IMR-90 (cell line): ENCODE measurements around the gene RAPGEF3. TPM values are rescaled to one million over a fixed set of nuclear protein-coding genes. Genes with fewer than 3 reads are reported as not detected.

Source experiments
- ATAC-seq: fragments of 200-7000 bp; cut with Tn5 transposase; 2 replicates; pipeline ENCODE4 v1.9.1; 2020; ENCODE audit warnings: low read depth, mild to moderate bottlenecking, moderate library complexity
- BruUV-seq: library from RNA; stranded (reverse); fragments of 400-500 nt; replicated peaks from 2 replicates; lab custom pipeline; 2021; lab: Mats Ljungman, UMichigan
- CTCF ChIA-PET: fragments of 300-600 bp; formaldehyde crosslinking; extraction: SDS; loops from one replicate; lab custom pipeline; 2021; ENCODE audit warnings: antibody characterized with exemption; lab: Yijun Ruan, JAX
- POLR2A ChIA-PET: fragments of 300-600 bp; sonication (Branson Sonifier 250); formaldehyde crosslinking; loops from one replicate; lab custom pipeline; 2022; ENCODE audit warnings: antibody characterized with exemption; ENCODE audit not compliant: unreplicated experiment; lab: Charles Lee
- DNase-seq: peaks from one replicate; pipeline ENCODE4 v3.0.0; 2013
- H2AFZ ChIP-seq: replicated peaks from 2 replicates; pipeline ENCODE3; 2013; ENCODE audit warnings: low read length, mild to moderate bottlenecking; ENCODE audit not compliant: poor library complexity
- H2AK5ac ChIP-seq: 2 replicates; pipeline ENCODE4 v1.6.1; 2013; ENCODE audit warnings: low read depth, low read length, inconsistent platforms
- H2AK9ac ChIP-seq: replicated peaks from 2 replicates; pipeline ENCODE3; 2013; ENCODE audit warnings: mild to moderate bottlenecking, low read depth, low read length, moderate library complexity; ENCODE audit not compliant: poor library complexity
- H2BK120ac ChIP-seq: 2 replicates; pipeline ENCODE4 v1.6.1; 2013; ENCODE audit warnings: low read depth, low read length, inconsistent platforms
- H2BK15ac ChIP-seq: 3 replicates; pipeline ENCODE4 v1.6.1; 2013; ENCODE audit warnings: low read depth, low read length, inconsistent platforms
- H2BK20ac ChIP-seq: 2 replicates; pipeline ENCODE4 v1.6.1; 2013; ENCODE audit warnings: low read depth, mild to moderate bottlenecking, inconsistent platforms, low read length, moderate library complexity
- H2BK5ac ChIP-seq: 2 replicates; pipeline ENCODE4 v1.6.1; 2013; ENCODE audit warnings: mild to moderate bottlenecking, low read depth, low read length, inconsistent platforms; ENCODE audit not compliant: poor library complexity, severe bottlenecking
- H3K14ac ChIP-seq: replicated peaks from 2 replicates; pipeline ENCODE4 v1.6.1; 2013; ENCODE audit warnings: low read depth, low read length, inconsistent platforms
- H3K18ac ChIP-seq: 2 replicates; pipeline ENCODE4 v1.6.1; 2013; ENCODE audit warnings: low read depth, low read length, control low read depth
- H3K23ac ChIP-seq: 2 replicates; pipeline ENCODE4 v1.6.1; 2013; ENCODE audit warnings: low read depth, low read length, inconsistent platforms
- H3K27ac ChIP-seq: 2 replicates; pipeline ENCODE4 v1.5.1; 2013; ENCODE audit warnings: mild to moderate bottlenecking, control low read depth, low read length; ENCODE audit not compliant: insufficient read depth
- H3K27me3 ChIP-seq: 2 replicates; pipeline ENCODE4 v1.6.1; 2013; ENCODE audit warnings: low read length; ENCODE audit not compliant: control insufficient read depth, insufficient read depth
- H3K36me3 ChIP-seq: 2 replicates; pipeline ENCODE4 v1.6.1; 2013; ENCODE audit warnings: low read length, mixed read lengths; ENCODE audit not compliant: control insufficient read depth, insufficient read depth
- H3K4ac ChIP-seq: 2 replicates; pipeline ENCODE4 v1.6.1; 2013; ENCODE audit warnings: low read depth, low read length, inconsistent platforms
- H3K4me1 ChIP-seq: 2 replicates; pipeline ENCODE4 v1.6.1; 2013; ENCODE audit warnings: low read length, mixed read lengths; ENCODE audit not compliant: control insufficient read depth, insufficient read depth
- H3K4me2 ChIP-seq: 2 replicates; pipeline ENCODE4 v1.6.1; 2013; ENCODE audit warnings: low read depth, mild to moderate bottlenecking, control low read depth, low read length, moderate library complexity
- H3K4me3 ChIP-seq: 2 replicates; pipeline ENCODE4 v1.5.1; 2013; ENCODE audit warnings: low read depth, mild to moderate bottlenecking, control low read depth, low read length, moderate library complexity; ENCODE audit not compliant: insufficient read depth
- H3K56ac ChIP-seq: 2 replicates; pipeline ENCODE4 v1.6.1; 2013; ENCODE audit warnings: low read length, inconsistent platforms; ENCODE audit not compliant: insufficient read depth; ENCODE audit errors: extremely low read depth
- H3K79me1 ChIP-seq, 2 experiments: 2 replicates each; pipeline ENCODE4 v1.6.1; 2013; ENCODE audit warnings: low read length in 2 of 2, inconsistent platforms in 1 of 2, low read depth in 1 of 2
- H3K9ac ChIP-seq: 2 replicates; pipeline ENCODE4 v1.6.1; 2013; ENCODE audit warnings: low read depth, low read length, control low read depth
- H3K9me1 ChIP-seq: 2 replicates; pipeline ENCODE4 v1.6.1; 2013; ENCODE audit warnings: low read length, inconsistent platforms; ENCODE audit not compliant: insufficient read depth
- H3K9me3 ChIP-seq: 2 replicates; pipeline ENCODE4 v1.6.1; 2013; ENCODE audit warnings: low read length; ENCODE audit not compliant: control insufficient read depth, insufficient read depth
- H4K20me1 ChIP-seq: 2 replicates; pipeline ENCODE4 v1.6.1; 2013; ENCODE audit warnings: low read length, inconsistent platforms; ENCODE audit not compliant: insufficient read depth
- H4K5ac ChIP-seq: 2 replicates; pipeline ENCODE4 v1.6.1; 2013; ENCODE audit warnings: mild to moderate bottlenecking, low read depth, low read length, control low read depth
- H4K8ac ChIP-seq, 2 experiments: 2 replicates each; pipeline ENCODE4 v1.6.1; 2013; ENCODE audit warnings: low read depth in 2 of 2, low read length in 2 of 2, control low read depth in 1 of 2, inconsistent platforms in 1 of 2
- H4K91ac ChIP-seq: 2 replicates; pipeline ENCODE4 v1.6.1; 2013; ENCODE audit warnings: low read depth, low read length, inconsistent platforms; ENCODE audit not compliant: insufficient read depth
- BHLHE40 ChIP-seq: fragments of 150-350 bp; IDR thresholded peaks from 2 replicates; pipeline ENCODE4 v1.6.1; 2016; ENCODE audit warnings: mild to moderate bottlenecking, low read depth, low read length
- MAZ ChIP-seq: IDR thresholded peaks from 2 replicates; pipeline ENCODE4 v1.6.1; 2012; ENCODE audit warnings: low read depth, mild to moderate bottlenecking, low read length, improper control_type of control experiment, moderate library complexity, borderline replicate concordance
- WGBS, 2 experiments: methylation state at CpG; one replicate each; pipeline versions ENCODE4 v1.1.5 to v1.1.7; 2013; ENCODE audit warnings: missing lambda C conversion rate in 2 of 2; ENCODE audit not compliant: insufficient read length in 1 of 2; ENCODE audit errors: extremely low coverage in 2 of 2; 5-methylcytosine and 5-hydroxymethylcytosine counted together
- dilution Hi-C: fragments of 300-500 bp; cut with HindIII; formaldehyde crosslinking; loops from one replicate; pipeline ENCODE4 v1.14.3; 2018; ENCODE audit warnings: low sequenced_read_pairs; ENCODE audit not compliant: unreplicated experiment
- in situ Hi-C: fragments of 300-500 bp; cut with MboI; formaldehyde crosslinking; loops from 3 replicates; pipeline ENCODE4 v1.14.3; 2019; ENCODE audit warnings: low sequenced_read_pairs, inconsistent platforms, mixed read lengths
- intact Hi-C: fragments of 100-400 bp; cut with micrococcal nuclease; formaldehyde crosslinking; loops from 2 replicates; pipeline ENCODE4 v1.10.0; 2022
- polyA plus RNA-seq, 3 experiments: library from polyadenylated mRNA; depleted of rRNA; stranded (reverse); fragments of >200 nt; gene quantifications; 2 replicates each; pipeline ENCODE4 v1.2.3, GENCODE V29; 2012; ENCODE audit warnings: low replicate concordance in 1 of 3
- total RNA-seq: library from RNA; depleted of rRNA; stranded (reverse); fragments of >200 nt; gene quantifications from 2 replicates; pipeline ENCODE4 v1.2.3, GENCODE V29; 2012

Gene RAPGEF3
- total and polyA plus RNA-seq, 2 of the 4 experiments (the other 2 are of a cell fraction), result 1.3 to 2.0 TPM

- no TSS peak for BruUV-seq
- intact Hi-C loops (no loop called here), dilution Hi-C loops (no loop called here), in situ Hi-C loops (no loop called here)
- WGBS, 2 experiments, result no CpG with 5 or more reads among the region's 2 CpGs
- Histone ChIP-seq H3K9ac (no peak overlapping the region), H3K27me3 (no peaks in the 10 kb centered on the region), H3K56ac (no peak overlapping the region), H4K5ac (no peak overlapping the region), H2BK20ac (no peak overlapping the region), H2BK120ac (no peak overlapping the region), H3K18ac (no peak overlapping the region), H2AFZ (no peak overlapping the region), H3K79me1 (peaks cover 13 to 91% of the 10 kb centered on the region in 2 experiments; a peak in 3 of 4 replicates), H3K4ac (0 out of 2 replicates have a peak overlapping the region, but pooled peaks have one; percentile 8), H3K9me3 (no peaks in the 10 kb centered on the region), H2BK15ac (no peak overlapping the region), H4K91ac (no peak overlapping the region), H4K8ac (peak overlapping the region in 1 of 2 experiments; percentile 1; a peak in 1 of 4 replicates), H2AK5ac (peak overlapping the region; percentile 53; the same call in 1 of the 2 replicates), H3K14ac (peak overlapping the region; percentile 61), H2AK9ac (peak overlapping the region; percentile 21), H3K4me1 (peaks cover 57% of the 10 kb centered on the region), H4K20me1 (peaks cover 99% of the 10 kb centered on the region), H3K27ac (peak overlapping the region; percentile 39; the same call in 1 of the 2 replicates), H3K36me3 (peaks cover 18% of the 10 kb centered on the region), H3K4me3 (no peak overlapping the region), H3K4me2 (peak overlapping the region; percentile 28; the same call in 1 of the 2 replicates), H3K23ac (peak overlapping the region; percentile 19), H2BK5ac (peak overlapping the region; percentile 3), H3K9me1 (peaks cover 42% of the 10 kb centered on the region)
- POLR2A ChIA-PET, result no interaction called here
- CTCF ChIA-PET, result no interaction called here
- no peak for TF ChIP-seq BHLHE40
- TF ChIP-seq MAZ, result peak; percentile 62; the same call in 1 of the 2 replicates
- DNase-seq, result peak; percentile 51
- ATAC-seq, result peak; percentile 62
Measured at GRCh38 chr12:47805417-47805816, 46.7 kb upstream of the RAPGEF3 start.
